ENCODE results near the gene KCTD12. TPM values are rescaled to one million over a fixed set of nuclear protein-coding genes. Genes with fewer than 3 reads are reported as not detected.
A peak's percentile ranks its signal among the peaks of the same experiment; 100 is the strongest.

The KCTD12 gene
- polyA plus RNA-seq, 1 donor (not counting 4 experiments of a cell fraction or from before 2014, with no cell fraction given): 18.9 TPM

DNA sequence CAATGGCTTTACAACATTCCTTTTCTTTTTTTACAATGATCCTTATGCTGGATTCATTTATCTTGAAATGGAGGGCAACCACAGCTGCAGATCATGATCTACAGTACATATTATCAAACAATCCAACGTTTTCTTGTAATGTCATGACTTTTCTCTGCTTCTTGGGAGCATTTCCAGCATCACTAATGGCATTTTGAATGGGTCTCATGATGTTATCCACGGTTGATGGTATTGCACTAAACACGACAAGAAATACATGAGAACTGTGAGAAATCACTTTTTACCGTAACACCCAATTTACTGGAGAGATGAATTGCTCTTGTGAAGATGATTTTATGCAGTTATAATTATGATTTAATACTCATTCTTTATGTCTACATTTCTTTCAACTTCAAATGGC, 45.9 kb upstream of the KCTD12 start:
- FAIRE-seq (no peak), DNase-seq (ENCODE audit: low read depth, low spot score) (no peak)
- Histone ChIP-seq H3K4me2 (ENCODE audit: control insufficient read depth, extremely low read depth, insufficient read depth, low read depth, low read length) (no peak overlapping the region), H3K9ac (ENCODE audit: control insufficient read depth, extremely low read depth, insufficient read depth, low read length) (no peak overlapping the region), H3K79me2 (ENCODE audit: control insufficient read depth, insufficient read depth, low read length) (no peaks in the 10 kb centered on the region), H3K36me3 (ENCODE audit: control insufficient read depth in 2 of 2, extremely low read depth in 1 of 2, insufficient read depth in 2 of 2, low read length in 2 of 2) (no peaks in the 10 kb centered on the region), H3K4me1 (ENCODE audit: control insufficient read depth, extremely low read depth, insufficient read depth, low read length) (peaks cover 10% of the 10 kb centered on the region), H3K4me3 (ENCODE audit: control insufficient read depth in 2 of 3, extremely low read depth in 1 of 3, insufficient read depth in 2 of 3, low read depth in 1 of 3, low read length in 3 of 3) (no peak overlapping the region), H2AFZ (ENCODE audit: control insufficient read depth, low read length) (no peak overlapping the region), H3K9me1 (ENCODE audit: control insufficient read depth, extremely low read depth, insufficient read depth, low read length) (no peaks in the 10 kb centered on the region), H3K27ac (ENCODE audit: control insufficient read depth, insufficient read depth, low read length) (no peak overlapping the region), H3K27me3 (ENCODE audit: control insufficient read depth, extremely low read depth, insufficient read depth, low read length) (no peaks in the 10 kb centered on the region), H4K20me1 (ENCODE audit: control insufficient read depth, extremely low read depth, insufficient read depth, low read length) (no peaks in the 10 kb centered on the region), H3K9me3 (ENCODE audit: control insufficient read depth, low read depth, low read length) (no peaks in the 10 kb centered on the region)
- TF ChIP-seq CTCF (optimal IDR thresholded peaks at IDR 0.05 in 1 of 3, IDR thresholded peaks at IDR 0.05 in 1 of 3, conservative IDR thresholded peaks at IDR 0.05 in 1 of 3; ENCODE audit: extremely low read depth in 1 of 3, insufficient read depth in 2 of 3, low read length in 3 of 3) (no peak), EZH2 (IDR thresholded peaks at IDR 0.05; ENCODE audit: low read length) (no peak)
- dilution Hi-C loops (cut with MboI; ENCODE audit: extremely low pct_ligation_motif_present, low sequenced_read_pairs): no loop called here

DNA sequence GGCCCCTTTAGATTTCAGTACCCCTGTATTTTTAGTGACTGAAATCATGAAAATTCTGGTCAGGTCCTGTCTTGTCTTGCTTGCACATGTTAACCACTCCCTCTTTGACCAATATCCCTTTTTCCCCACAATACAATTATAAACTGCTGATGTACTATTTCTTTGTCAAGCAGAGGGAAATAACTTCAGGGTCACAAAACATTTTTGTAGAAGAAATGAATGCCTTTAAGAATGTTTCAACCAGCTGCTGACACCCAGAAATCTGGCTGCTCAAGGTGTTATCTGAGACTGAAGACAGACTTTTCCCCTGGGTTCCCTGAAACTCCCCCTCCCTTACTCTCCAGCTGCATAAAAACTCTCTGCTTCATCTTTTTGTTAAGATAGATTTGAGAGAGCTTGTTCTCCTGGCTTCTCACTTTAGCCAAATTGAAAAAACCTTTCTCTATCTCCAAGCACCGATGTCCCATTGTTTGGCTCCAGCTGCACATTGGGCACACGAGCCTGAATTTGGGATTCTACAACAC, 43.7 kb upstream of the KCTD12 start:
- Histone ChIP-seq H3K9me1 (ENCODE audit: control insufficient read depth, extremely low read depth, insufficient read depth, low read length) (no peaks in the 10 kb centered on the region), H3K4me3 (ENCODE audit: control insufficient read depth in 2 of 3, extremely low read depth in 1 of 3, insufficient read depth in 2 of 3, low read depth in 1 of 3, low read length in 3 of 3) (no peak overlapping the region), H3K27ac (ENCODE audit: control insufficient read depth, insufficient read depth, low read length) (no peak overlapping the region), H2AFZ (ENCODE audit: control insufficient read depth, low read length) (no peak overlapping the region), H3K9me3 (ENCODE audit: control insufficient read depth, low read depth, low read length) (no peaks in the 10 kb centered on the region), H3K9ac (ENCODE audit: control insufficient read depth, extremely low read depth, insufficient read depth, low read length) (no peak overlapping the region), H3K27me3 (ENCODE audit: control insufficient read depth, extremely low read depth, insufficient read depth, low read length) (no peaks in the 10 kb centered on the region), H4K20me1 (ENCODE audit: control insufficient read depth, extremely low read depth, insufficient read depth, low read length) (no peaks in the 10 kb centered on the region), H3K4me1 (ENCODE audit: control insufficient read depth, extremely low read depth, insufficient read depth, low read length) (peaks cover 12% of the 10 kb centered on the region), H3K79me2 (ENCODE audit: control insufficient read depth, insufficient read depth, low read length) (no peaks in the 10 kb centered on the region), H3K36me3 (ENCODE audit: control insufficient read depth in 2 of 2, extremely low read depth in 1 of 2, insufficient read depth in 2 of 2, low read length in 2 of 2) (no peaks in the 10 kb centered on the region), H3K4me2 (ENCODE audit: control insufficient read depth, extremely low read depth, insufficient read depth, low read depth, low read length) (no peak overlapping the region)
- FAIRE-seq (peak; percentile 46), DNase-seq (ENCODE audit: low read depth, low spot score) (no peak)
- dilution Hi-C loops (cut with MboI; ENCODE audit: extremely low pct_ligation_motif_present, low sequenced_read_pairs): no loop called here
- TF ChIP-seq EZH2 (IDR thresholded peaks at IDR 0.05; ENCODE audit: low read length): no peak
- TF ChIP-seq CTCF (optimal IDR thresholded peaks at IDR 0.05 in 1 of 3, IDR thresholded peaks at IDR 0.05 in 1 of 3, conservative IDR thresholded peaks at IDR 0.05 in 1 of 3; ENCODE audit: extremely low read depth in 1 of 3, insufficient read depth in 2 of 3, low read length in 3 of 3): no peak
